ENCODE results near the gene RALGPS1. TPM values are rescaled to one million over a fixed set of nuclear protein-coding genes. Genes with fewer than 3 reads are reported as not detected.

RALGPS1 gene
- total RNA-seq, 1 experiment from 2014 or later: 8.2 TPM

- Histone ChIP-seq H3K36me3 (ENCODE audit: insufficient read depth, low read length) (no peaks in the 10 kb centered on the region), H3K27ac (ENCODE audit: low read length) (no peak overlapping the region), H3K4me2 (ENCODE audit: low read depth, low read length, poor library complexity, severe bottlenecking) (no peak overlapping the region), H4K20me1 (ENCODE audit: insufficient read depth, low read depth, low read length) (peaks cover 5% of the 10 kb centered on the region; the same call in 1 of the 2 replicates), H3K4me3 (ENCODE audit: low read length) (no peak overlapping the region), H3K9me2 (replicated peaks; ENCODE audit: insufficient read depth, low read length) (no peaks in the 10 kb centered on the region), H3K27me3 (ENCODE audit: low read length) (no peaks in the 10 kb centered on the region; the same call in 1 of the 2 replicates), H3K4me1 (ENCODE audit: low read length) (no peaks in the 10 kb centered on the region), H2AFZ (ENCODE audit: low read length) (no peak overlapping the region), H3K9me3 (ENCODE audit: low read length) (no peaks in the 10 kb centered on the region), H3K9ac (ENCODE audit: low read length) (no peak overlapping the region), H3K79me2 (ENCODE audit: low read length) (no peaks in the 10 kb centered on the region)
- no peak for DNase-seq
Observed at GRCh38 chr9:127136880-127137639, 222.5 kb downstream of the RALGPS1 start.

DNA sequence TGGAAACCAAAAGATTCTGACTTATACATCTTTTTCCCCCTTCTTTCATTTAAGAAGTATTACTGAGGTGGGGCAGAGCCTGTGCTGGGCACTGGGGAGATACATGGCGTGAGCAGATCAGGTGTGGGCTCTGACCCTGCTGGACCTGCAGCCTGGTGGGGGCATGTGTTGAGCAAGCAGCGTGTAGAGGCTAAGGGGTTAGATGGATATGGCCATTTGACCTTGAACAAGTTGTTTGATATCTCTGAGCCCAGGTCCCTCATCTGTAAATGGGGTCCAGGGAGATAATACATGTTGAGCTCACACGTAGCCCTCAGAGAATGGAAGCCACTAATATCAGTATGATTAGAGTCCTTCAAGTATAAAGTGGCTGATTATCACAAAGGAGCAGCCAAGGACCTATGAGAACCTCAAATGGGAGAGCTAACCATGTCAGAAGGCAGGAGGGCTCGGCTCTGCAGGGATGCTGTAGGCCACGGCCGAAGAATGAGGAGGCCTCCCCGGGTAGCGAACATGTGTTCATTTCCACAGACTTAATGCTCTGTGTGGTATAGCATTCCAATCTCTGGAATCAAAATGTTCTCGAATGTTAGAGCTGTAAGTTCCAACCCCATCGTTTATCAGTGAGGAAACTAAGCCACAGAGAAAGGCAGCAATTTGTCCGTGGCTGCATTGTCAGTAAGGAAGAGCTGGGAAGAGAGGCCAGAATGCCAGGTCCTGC, 223.2 kb downstream of the RALGPS1 start:
- no peak overlapping the region for H2AFZ ChIP-seq (ENCODE audit: low read length)
- DNase-seq: no peak
- H3K4me1 ChIP-seq (ENCODE audit: low read length): no peaks in the 10 kb centered on the region
- no peaks in the 10 kb centered on the region; the same call in 1 of the 2 replicates for H3K27me3 ChIP-seq (ENCODE audit: low read length)
- H3K4me3 ChIP-seq (ENCODE audit: low read length): no peak overlapping the region
- no peak overlapping the region for H3K4me2 ChIP-seq (ENCODE audit: low read depth, low read length, poor library complexity, severe bottlenecking)
- no peaks in the 10 kb centered on the region for H3K36me3 ChIP-seq (ENCODE audit: insufficient read depth, low read length)
- no peaks in the 10 kb centered on the region for H3K79me2 ChIP-seq (ENCODE audit: low read length)
- H3K27ac ChIP-seq (ENCODE audit: low read length): no peak overlapping the region
- H4K20me1 ChIP-seq (ENCODE audit: insufficient read depth, low read depth, low read length): peaks cover 7% of the 10 kb centered on the region; the same call in 1 of the 2 replicates
- H3K9ac ChIP-seq (ENCODE audit: low read length): no peak overlapping the region
- no peaks in the 10 kb centered on the region for H3K9me3 ChIP-seq (ENCODE audit: low read length)
- H3K9me2 ChIP-seq (replicated peaks; ENCODE audit: insufficient read depth, low read length): no peaks in the 10 kb centered on the region

DNA sequence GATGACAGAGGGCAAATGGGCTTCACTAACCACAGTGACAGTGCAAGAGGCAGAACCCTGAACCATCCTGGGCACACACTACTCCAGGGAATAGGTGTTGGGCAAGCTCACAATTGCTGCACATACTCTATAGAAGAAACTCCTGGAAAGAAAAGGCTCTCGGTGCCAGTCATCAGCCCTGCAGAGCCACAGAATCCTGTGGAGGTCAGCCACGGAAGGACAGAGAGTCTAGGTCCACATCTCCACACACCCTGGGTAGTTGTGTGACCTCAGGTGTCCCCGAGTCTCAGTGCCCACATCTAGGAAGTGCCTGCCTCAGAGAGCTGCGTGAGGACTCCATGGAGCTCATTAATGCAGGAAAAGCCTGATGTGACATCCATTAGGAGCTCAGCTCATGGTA, 223.9 kb downstream of the RALGPS1 start:
- no peak for DNase-seq

GRCh38 chr9:127139071-127139731, 224.6 kb downstream of the RALGPS1 start:
- Histone ChIP-seq H4K20me1 (ENCODE audit: insufficient read depth, low read depth, low read length) (peaks cover 7% of the 10 kb centered on the region; the same call in 1 of the 2 replicates), H3K36me3 (ENCODE audit: insufficient read depth, low read length) (no peaks in the 10 kb centered on the region), H3K9me2 (replicated peaks; ENCODE audit: insufficient read depth, low read length) (no peaks in the 10 kb centered on the region), H2AFZ (ENCODE audit: low read length) (no peak overlapping the region), H3K27ac (ENCODE audit: low read length) (no peak overlapping the region), H3K4me2 (ENCODE audit: low read depth, low read length, poor library complexity, severe bottlenecking) (no peak overlapping the region), H3K27me3 (ENCODE audit: low read length) (no peaks in the 10 kb centered on the region; the same call in 1 of the 2 replicates), H3K4me3 (ENCODE audit: low read length) (no peak overlapping the region), H3K79me2 (ENCODE audit: low read length) (no peaks in the 10 kb centered on the region), H3K4me1 (ENCODE audit: low read length) (no peaks in the 10 kb centered on the region), H3K9ac (ENCODE audit: low read length) (no peak overlapping the region), H3K9me3 (ENCODE audit: low read length) (no peaks in the 10 kb centered on the region)
- DNase-seq: no peak

More for the DNA sequence above, 223.9 kb downstream of the RALGPS1 start:
- Histone ChIP-seq H3K36me3 (ENCODE audit: insufficient read depth, low read length) (no peaks in the 10 kb centered on the region), H3K4me2 (ENCODE audit: low read depth, low read length, poor library complexity, severe bottlenecking) (no peak overlapping the region), H2AFZ (ENCODE audit: low read length) (no peak overlapping the region), H3K79me2 (ENCODE audit: low read length) (no peaks in the 10 kb centered on the region), H3K9me3 (ENCODE audit: low read length) (no peaks in the 10 kb centered on the region), H3K9me2 (replicated peaks; ENCODE audit: insufficient read depth, low read length) (no peaks in the 10 kb centered on the region), H4K20me1 (ENCODE audit: insufficient read depth, low read depth, low read length) (peaks cover 7% of the 10 kb centered on the region; the same call in 1 of the 2 replicates), H3K4me3 (ENCODE audit: low read length) (no peak overlapping the region), H3K9ac (ENCODE audit: low read length) (no peak overlapping the region), H3K4me1 (ENCODE audit: low read length) (no peaks in the 10 kb centered on the region), H3K27me3 (ENCODE audit: low read length) (no peaks in the 10 kb centered on the region; the same call in 1 of the 2 replicates), H3K27ac (ENCODE audit: low read length) (no peak overlapping the region)

DNA sequence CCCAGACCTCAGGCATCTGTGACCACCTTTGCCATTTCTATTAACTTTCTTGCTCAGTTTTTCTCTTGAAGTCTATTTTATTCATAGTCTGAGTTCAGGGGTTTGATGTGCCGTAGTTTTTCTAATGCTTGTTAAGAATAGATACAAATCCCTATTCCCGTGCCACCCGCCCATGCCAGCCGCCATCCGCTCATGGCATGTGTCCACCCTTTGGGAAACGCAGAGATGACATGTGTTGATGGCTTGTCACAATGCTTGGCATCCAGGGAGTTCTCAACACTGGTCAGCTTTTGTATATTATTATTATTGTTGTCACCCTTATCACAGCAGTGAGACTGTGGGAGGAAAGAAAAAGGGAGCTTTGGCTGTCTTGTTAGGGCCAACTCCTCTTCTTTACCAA, 225.2 kb downstream of the RALGPS1 start:
- H3K4me3 ChIP-seq (ENCODE audit: low read length): no peak overlapping the region
- no peak for DNase-seq
- H2AFZ ChIP-seq (ENCODE audit: low read length): no peak overlapping the region

GRCh38 chr9:127140181-127140580, 225.6 kb downstream of the RALGPS1 start:
- no peaks in the 10 kb centered on the region for H3K9me2 ChIP-seq (replicated peaks; ENCODE audit: insufficient read depth, low read length)
- H3K9me3 ChIP-seq (ENCODE audit: low read length): no peaks in the 10 kb centered on the region
- H3K27me3 ChIP-seq (ENCODE audit: low read length): no peaks in the 10 kb centered on the region
- peaks cover 7% of the 10 kb centered on the region; the same call in 1 of the 2 replicates for H4K20me1 ChIP-seq (ENCODE audit: insufficient read depth, low read depth, low read length)
- H3K36me3 ChIP-seq (ENCODE audit: insufficient read depth, low read length): no peaks in the 10 kb centered on the region
- no peak for DNase-seq
- no peak overlapping the region for H3K27ac ChIP-seq (ENCODE audit: low read length)
- no peak overlapping the region for H3K9ac ChIP-seq (ENCODE audit: low read length)
- H3K4me3 ChIP-seq (ENCODE audit: low read length): no peak overlapping the region
- H3K4me2 ChIP-seq (ENCODE audit: low read depth, low read length, poor library complexity, severe bottlenecking): no peak overlapping the region
- no peak overlapping the region for H2AFZ ChIP-seq (ENCODE audit: low read length)
- H3K4me1 ChIP-seq (ENCODE audit: low read length): no peaks in the 10 kb centered on the region
- no peaks in the 10 kb centered on the region for H3K79me2 ChIP-seq (ENCODE audit: low read length)

More for the DNA sequence above, 225.2 kb downstream of the RALGPS1 start:
- no peaks in the 10 kb centered on the region for H3K79me2 ChIP-seq (ENCODE audit: low read length)
- no peak overlapping the region for H3K9ac ChIP-seq (ENCODE audit: low read length)
- H4K20me1 ChIP-seq (ENCODE audit: insufficient read depth, low read depth, low read length): peaks cover 7% of the 10 kb centered on the region; the same call in 1 of the 2 replicates
- no peaks in the 10 kb centered on the region for H3K36me3 ChIP-seq (ENCODE audit: insufficient read depth, low read length)
- H3K27ac ChIP-seq (ENCODE audit: low read length): no peak overlapping the region
- no peak overlapping the region for H3K4me2 ChIP-seq (ENCODE audit: low read depth, low read length, poor library complexity, severe bottlenecking)
- H3K9me2 ChIP-seq (replicated peaks; ENCODE audit: insufficient read depth, low read length): no peaks in the 10 kb centered on the region
- no peaks in the 10 kb centered on the region for H3K27me3 ChIP-seq (ENCODE audit: low read length)
- H3K9me3 ChIP-seq (ENCODE audit: low read length): no peaks in the 10 kb centered on the region
- no peaks in the 10 kb centered on the region for H3K4me1 ChIP-seq (ENCODE audit: low read length)

DNA sequence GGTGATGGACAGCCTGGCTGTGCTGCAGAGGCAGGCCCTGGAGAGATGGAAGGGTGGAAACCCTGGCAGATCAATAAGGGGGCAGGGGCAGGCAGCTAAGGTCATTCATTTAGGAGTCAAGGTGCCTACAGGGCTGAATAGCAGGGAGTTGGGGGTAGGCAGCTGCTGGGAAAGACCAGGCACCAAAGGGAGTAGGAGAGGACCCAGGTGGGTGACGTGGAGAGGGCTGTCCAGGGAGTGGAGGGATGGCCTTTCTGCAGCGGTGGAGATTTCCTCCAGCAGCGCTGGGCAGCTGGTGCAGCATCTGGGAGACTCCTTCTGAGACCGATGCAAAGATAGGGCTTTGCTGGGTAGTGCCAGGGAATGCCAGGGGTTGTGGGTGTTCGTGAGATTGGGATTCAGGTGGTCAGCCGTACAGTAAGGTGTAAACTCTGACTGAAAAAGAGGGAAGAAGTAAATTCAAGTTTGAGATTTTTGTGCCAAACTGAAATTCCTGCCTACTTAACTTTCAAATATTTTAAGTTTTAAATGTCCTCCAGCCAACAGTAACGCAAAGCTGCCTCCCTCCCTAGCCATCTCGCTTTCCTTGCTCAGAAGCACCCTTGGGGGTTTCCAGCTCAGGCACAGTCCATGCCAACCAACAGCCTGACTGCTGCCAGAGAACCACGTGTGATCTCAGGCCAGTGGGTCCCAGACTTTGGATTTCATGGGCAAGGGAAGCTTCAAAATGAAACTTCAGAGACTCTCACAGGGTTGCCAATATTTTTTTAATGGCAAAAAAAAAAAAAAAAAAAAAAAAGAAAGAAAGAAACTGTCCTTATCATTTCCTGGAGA, 226.5 kb downstream of the RALGPS1 start:
- H4K20me1 ChIP-seq (ENCODE audit: insufficient read depth, low read depth, low read length): peaks cover 7% of the 10 kb centered on the region; the same call in 1 of the 2 replicates
- no peaks in the 10 kb centered on the region for H3K79me2 ChIP-seq (ENCODE audit: low read length)
- H3K4me3 ChIP-seq (ENCODE audit: low read length): no peak overlapping the region
- no peaks in the 10 kb centered on the region for H3K9me3 ChIP-seq (ENCODE audit: low read length)
- no peaks in the 10 kb centered on the region for H3K9me2 ChIP-seq (replicated peaks; ENCODE audit: insufficient read depth, low read length)
- no peaks in the 10 kb centered on the region for H3K36me3 ChIP-seq (ENCODE audit: insufficient read depth, low read length)
- no peak for DNase-seq
- H3K4me2 ChIP-seq (ENCODE audit: low read depth, low read length, poor library complexity, severe bottlenecking): no peak overlapping the region
- H2AFZ ChIP-seq (ENCODE audit: low read length): no peak overlapping the region
- no peak overlapping the region for H3K9ac ChIP-seq (ENCODE audit: low read length)
- H3K27me3 ChIP-seq (ENCODE audit: low read length): no peaks in the 10 kb centered on the region
- no peak overlapping the region for H3K27ac ChIP-seq (ENCODE audit: low read length)
- H3K4me1 ChIP-seq (ENCODE audit: low read length): no peaks in the 10 kb centered on the region
